K562 (cell line): ENCODE results near the gene NUP98. TPM values are rescaled to one million over a fixed set of nuclear protein-coding genes. Genes with fewer than 3 reads are reported as not detected.

Experiments used
- ATAC-seq: fragments of 200-7000 bp; cut with Tn5 transposase; 3 replicates; pipeline ENCODE4 v1.9.1; 2020; ENCODE audit warnings: moderate library complexity
- BruUV-seq: library from RNA; stranded (reverse); fragments of 400-500 nt; replicated peaks from 2 replicates; lab custom pipeline; 2021; lab: Mats Ljungman, UMichigan
- CTCF ChIA-PET: fragments of 300-600 bp; formaldehyde crosslinking; extraction: SDS; loops from one replicate; lab custom pipeline; 2021; ENCODE audit warnings: low intra/inter-chr PET ratio; lab: Yijun Ruan, JAX
- POLR2A ChIA-PET: fragments of 300-600, 350-650 bp; sonication (Branson Sonifier 250); formaldehyde crosslinking; extraction: SDS; loops from one replicate; lab custom pipeline; 2021; ENCODE audit warnings: antibody characterized with exemption, inconsistent platforms; lab: Yijun Ruan, JAX
- DNase-seq, 4 experiments: peaks; one replicate each; pipeline versions ENCODE4 v3.0.0 to v3.0.0-alpha.2; 2011 to 2018; ENCODE audit warnings: low spot score in 3 of 4, mixed read lengths in 3 of 4; ENCODE audit errors: extremely low read depth in 1 of 4
- FAIRE-seq: peaks from 2 replicates; lab custom pipeline; 2011; peaks lifted over from hg19 to GRCh38; lab: Jason Lieb, UNC
- H2AFZ ChIP-seq: 2 replicates; pipeline ENCODE4 v1.6.0; 2011; ENCODE audit warnings: low read depth, low read length, control low read depth, inconsistent platforms
- H3K27ac ChIP-seq: fragments of 200-600 bp; 3 replicates; pipeline ENCODE4 v1.8.0; 2011; ENCODE audit warnings: low read depth, mild to moderate bottlenecking, control low read depth, inconsistent platforms, low read length, moderate library complexity, mixed read lengths; ENCODE audit errors: extremely low read depth
- H3K27me3 ChIP-seq, 2 experiments: fragments of 300-600 bp in 1 of 2; 2 replicates in 1 of 2; 3 replicates in 1 of 2; pipeline versions ENCODE4 v1.6.0 to v1.8.0; 2011; ENCODE audit warnings: inconsistent platforms in 2 of 2, low read length in 2 of 2, mild to moderate bottlenecking in 1 of 2, mixed read lengths in 1 of 2, moderate library complexity in 1 of 2; ENCODE audit not compliant: control insufficient read depth in 2 of 2, insufficient read depth in 2 of 2
- H3K36me3 ChIP-seq: fragments of 300-600 bp; 3 replicates; pipeline ENCODE4 v1.8.0; 2011; ENCODE audit warnings: mild to moderate bottlenecking, low read length, inconsistent platforms; ENCODE audit not compliant: control insufficient read depth, insufficient read depth
- H3K4me1 ChIP-seq, 2 experiments: fragments of 200-600 bp in 1 of 2; replicated peaks in 1 of 2; 2 replicates in 1 of 2; 3 replicates in 1 of 2; pipeline versions ENCODE4 v1.5.1 to v1.8.0; 2011; ENCODE audit warnings: inconsistent platforms in 2 of 2, low read length in 2 of 2, mild to moderate bottlenecking in 1 of 2, mixed read lengths in 1 of 2, moderate library complexity in 1 of 2; ENCODE audit not compliant: control insufficient read depth in 2 of 2, insufficient read depth in 2 of 2
- H3K4me2 ChIP-seq: 2 replicates; pipeline ENCODE4 v1.6.1; 2011; ENCODE audit warnings: low read length, control low read depth, inconsistent platforms, mixed read lengths; ENCODE audit not compliant: insufficient read depth
- H3K4me3 ChIP-seq: fragments of 200-600 bp; sonication (generic), shearing (Covaris generic); 2 replicates; pipeline ENCODE4 v1.5.1; 2016; ENCODE audit warnings: control low read depth, inconsistent platforms
- H3K79me2 ChIP-seq: fragments of 200-600 bp; 3 replicates; pipeline ENCODE4 v1.8.0; 2011; ENCODE audit warnings: low read length, inconsistent platforms; ENCODE audit not compliant: control insufficient read depth, insufficient read depth
- H3K9ac ChIP-seq, 2 experiments: 2 replicates each; pipeline versions ENCODE4 v1.6.0 to v1.6.1; 2011; ENCODE audit warnings: low read depth in 2 of 2, low read length in 2 of 2, control low read depth in 1 of 2, inconsistent platforms in 1 of 2, mild to moderate bottlenecking in 1 of 2, mixed read lengths in 1 of 2; ENCODE audit not compliant: insufficient read depth in 1 of 2
- H3K9me1 ChIP-seq: one replicate; pipeline ENCODE4 v1.6.0; 2011; ENCODE audit warnings: inconsistent platforms, mild to moderate bottlenecking, low read length, moderate library complexity; ENCODE audit not compliant: control insufficient read depth, insufficient read depth
- H3K9me3 ChIP-seq: replicated peaks from 2 replicates; pipeline ENCODE4 v1.5.1; 2011; ENCODE audit warnings: low read depth, low read length, inconsistent platforms; ENCODE audit not compliant: control insufficient read depth, insufficient read depth
- H4K20me1 ChIP-seq: replicated peaks from 2 replicates; pipeline ENCODE4 v1.6.1; 2011; ENCODE audit warnings: low read length, inconsistent platforms, mixed read lengths; ENCODE audit not compliant: control insufficient read depth, insufficient read depth
- BRCA1 ChIP-seq, 2 experiments: fragments of 450-650 bp in 1 of 2; sonication (generic) in 1 of 2; formaldehyde crosslinking in 1 of 2; IDR thresholded peaks; 2 replicates each; pipeline versions ENCODE4 v1.5.0 to v1.6.1; 2017 to 2020; ENCODE audit warnings: mild to moderate bottlenecking in 1 of 2, missing genetic modification reagents in 1 of 2
- CTBP1 ChIP-seq: fragments of 450-650 bp; IDR thresholded peaks from 2 replicates; pipeline ENCODE4 v1.6.1; 2016; ENCODE audit warnings: borderline replicate concordance
- FOXM1 ChIP-seq, 2 experiments: fragments of 450-650 bp in 1 of 2; sonication (generic) in 1 of 2; formaldehyde crosslinking in 1 of 2; IDR thresholded peaks; 2 replicates each; pipeline versions ENCODE4 v1.6.1 to v1.9.0; 2017 to 2022; ENCODE audit warnings: low read depth in 2 of 2, mild to moderate bottlenecking in 2 of 2, missing genetic modification reagents in 1 of 2, moderate library complexity in 1 of 2
- HMG20B ChIP-seq: fragments of 250-450 bp; sonication (Bioruptor Pico); IDR thresholded peaks from 2 replicates; pipeline ENCODE4 v1.5.0; 2021; ENCODE audit warnings: mild to moderate bottlenecking
- NRF1 ChIP-seq, 2 experiments: fragments of 450-650 bp; IDR thresholded peaks in 1 of 2; conservative IDR thresholded peaks in 1 of 2; 2 replicates each; pipeline ENCODE4 v1.6.1; 2014; ENCODE audit warnings: mild to moderate bottlenecking in 2 of 2
- RCOR1 ChIP-seq, 2 experiments: IDR thresholded peaks; 2 replicates each; pipeline ENCODE4 v1.6.1; 2012; ENCODE audit warnings: low read depth in 2 of 2, low read length in 2 of 2, borderline replicate concordance in 1 of 2, improper control_type of control experiment in 1 of 2
- SMARCA5 ChIP-seq: fragments of 450-650 bp; IDR thresholded peaks from 2 replicates; pipeline ENCODE4 v1.6.1; 2016
- ZNF512 ChIP-seq: IDR thresholded peaks from 2 replicates; pipeline ENCODE4 v1.6.1; 2016; ENCODE audit warnings: missing genetic modification characterization, missing compliant biosample characterization
- ZNF551 ChIP-seq: fragments of 250-450 bp; sonication (Bioruptor Pico); IDR thresholded peaks from 2 replicates; pipeline ENCODE4 v1.5.0; 2021; ENCODE audit warnings: mild to moderate bottlenecking, moderate library complexity
- WGBS: fragments of 100-300 bp; shearing (Covaris generic); methylation state at CpG from one replicate; pipeline ENCODE4 v1.1.6; 2016; ENCODE audit warnings: low coverage, mixed read lengths; ENCODE audit not compliant: insufficient coverage; ENCODE audit errors: missing lambda C conversion rate; 5-methylcytosine and 5-hydroxymethylcytosine counted together
- in situ Hi-C: fragments of 300-500 bp; cut with MboI; formaldehyde crosslinking; loops from 4 replicates; pipeline ENCODE4 v1.15.0; 2018; ENCODE audit warnings: inconsistent platforms, mixed read lengths
- intact Hi-C: fragments of 100-400 bp; cut with micrococcal nuclease; formaldehyde crosslinking; loops from 2 replicates; pipeline ENCODE4 v1.14.2; 2022
- polyA plus RNA-seq, 8 experiments: library from polyadenylated mRNA; depleted of rRNA in 4 of 8; stranded (reverse) in 5 of 8; unstranded in 3 of 8; fragments of >200 nt; fragmentation: Nextera tagmentation in 2 of 8; fragmentation: Illumina TruSeq in 1 of 8; extraction: Ambion mirVana in 2 of 8; extraction: Trizol in 1 of 8; gene quantifications; 2 replicates each; pipeline versions ENCODE4 v1.2.1 to v1.2.3, GENCODE V29; 2011 to 2014; ENCODE audit warnings: inconsistent platforms in 1 of 8, missing spikeins in 1 of 8
- total RNA-seq, 7 experiments: library from RNA; depleted of rRNA in 6 of 7; stranded (reverse); fragments of >200 nt in 6 of 7; fragmentation: Illumina TruSeq in 2 of 7; extraction: Trizol in 2 of 7; gene quantifications; 2 replicates each; pipeline versions ENCODE4 v1.2.1 to v1.2.3, GENCODE V29; 2011 to 2021; ENCODE audit warnings: low replicate concordance in 1 of 7
- TF ChIP-seq, protein P1 (sequence below): fragments of 200-800 bp; sonication (Bioruptor generic); IDR thresholded peaks from 2 replicates; pipeline ENCODE4 v1.6.1; 2017; ENCODE audit warnings: missing genetic modification characterization, missing compliant biosample characterization

Gene NUP98
- total and polyA plus RNA-seq, 9 of the 15 experiments (the other 6 are each of a cell fraction or from before 2014, with no cell fraction given) = 45.1 to 196 (median 130) TPM

DNA sequence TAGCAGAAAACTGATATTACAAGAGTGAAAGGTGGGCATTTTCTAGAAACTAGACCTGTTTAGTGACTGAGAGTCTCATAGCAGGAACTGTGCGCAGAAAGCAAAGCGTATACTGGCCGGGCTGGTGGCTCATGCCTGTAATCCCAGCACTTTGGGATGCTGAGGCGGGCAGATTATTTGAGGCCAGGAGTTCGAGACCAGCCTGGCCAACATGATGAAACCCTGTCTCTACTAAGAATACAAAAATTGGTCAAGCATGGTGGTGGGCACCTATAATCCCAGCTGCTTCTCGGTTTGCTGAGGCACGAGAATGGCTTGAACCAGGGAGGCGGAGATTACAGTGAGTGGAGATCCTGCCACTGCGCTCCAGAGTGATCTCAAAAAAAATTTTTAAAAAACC is 1.8 kb upstream of the NUP98 start:
- no peak overlapping the region for H2AFZ ChIP-seq
- no peak for DNase-seq
- TF ChIP-seq FOXM1 (IDR thresholded peaks at IDR 0.05; ENCODE audit: low read depth) (no peak), FOXM1 (CRISPR knock-in tag; IDR thresholded peaks at IDR 0.05; ENCODE audit: low read depth) (no peak), SMARCA5 (no peak), ZNF512 (no peak), ZNF551 (CRISPR knock-in tag) (no peak), RCOR1 (IDR thresholded peaks at IDR 0.05; ENCODE audit: borderline replicate concordance in 1 of 2, low read depth in 2 of 2, low read length in 2 of 2) (no peak), BRCA1 (IDR thresholded peaks at IDR 0.05) (no peak), BRCA1 (CRISPR knock-in tag; IDR thresholded peaks at IDR 0.05) (no peak), NRF1 (conservative IDR thresholded peaks at IDR 0.05 in 1 of 2, IDR thresholded peaks at IDR 0.05 in 1 of 2) (no peak), HMG20B (no peak), CTBP1 (no peak)
- TF ChIP-seq, protein P1, sequence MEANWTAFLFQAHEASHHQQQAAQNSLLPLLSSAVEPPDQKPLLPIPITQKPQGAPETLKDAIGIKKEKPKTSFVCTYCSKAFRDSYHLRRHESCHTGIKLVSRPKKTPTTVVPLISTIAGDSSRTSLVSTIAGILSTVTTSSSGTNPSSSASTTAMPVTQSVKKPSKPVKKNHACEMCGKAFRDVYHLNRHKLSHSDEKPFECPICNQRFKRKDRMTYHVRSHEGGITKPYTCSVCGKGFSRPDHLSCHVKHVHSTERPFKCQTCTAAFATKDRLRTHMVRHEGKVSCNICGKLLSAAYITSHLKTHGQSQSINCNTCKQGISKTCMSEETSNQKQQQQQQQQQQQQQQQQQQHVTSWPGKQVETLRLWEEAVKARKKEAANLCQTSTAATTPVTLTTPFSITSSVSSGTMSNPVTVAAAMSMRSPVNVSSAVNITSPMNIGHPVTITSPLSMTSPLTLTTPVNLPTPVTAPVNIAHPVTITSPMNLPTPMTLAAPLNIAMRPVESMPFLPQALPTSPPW (CRISPR knock-in tag) = no peak
- TF ChIP-seq, all 486 proteins: peak for 0
- intact Hi-C loops = no loop called here
- Histone ChIP-seq H3K4me1 (peaks cover 12 to 22% of the 10 kb centered on the region in 2 experiments), H3K9ac (no peak overlapping the region), H4K20me1 (peaks cover 7% of the 10 kb centered on the region; the same call in 1 of the 2 replicates), H3K4me3 (no peak overlapping the region), H3K27me3 (no peaks in the 10 kb centered on the region), H3K9me3 (no peaks in the 10 kb centered on the region), H3K79me2 (peaks cover 36% of the 10 kb centered on the region), H3K36me3 (peaks cover 21% of the 10 kb centered on the region; the same call in 2 of the 3 replicates), H3K9me1 (no peaks in the 10 kb centered on the region), H3K27ac (no peak overlapping the region), H3K4me2 (peak overlapping the region; percentile 33; the same call in 1 of the 2 replicates)
- 94% methylated on average over 9 of the region's 9 CpGs for WGBS
- in situ Hi-C loops = no loop called here
- ChIA-PET CTCF (no interaction called here), POLR2A (interaction anchor here (3.0 kb wide), 1 partner anchor 10 kb away, joined by 22 read pairs; the partner anchor contains the start of gene PGAP2)
- ATAC-seq (no peak), FAIRE-seq (no peak)
- no TSS peak for BruUV-seq
